SK-N-SH treated with all-trans-retinoic acid at 6 μM for 48 hours (cell line): ENCODE results near the gene ANXA3.
"Not testable (repeated sequence)": the region's sequence is repeated elsewhere in the genome, so short reads cannot be mapped to it uniquely, and the experiment has no call there.

Experiments used
- ATAC-seq: fragments of 200-7000 bp; cut with Tn5 transposase; 3 replicates; pipeline ENCODE4 v1.9.1; 2020; ENCODE audit warnings: mild to moderate bottlenecking, moderate library complexity
- ARNTL ChIP-seq: fragments of 450-650 bp; formaldehyde crosslinking; IDR thresholded peaks from 2 replicates; pipeline ENCODE4 v1.5.0; 2020; ENCODE audit warnings: low read depth, mild to moderate bottlenecking, moderate library complexity, borderline replicate concordance
- BACH2 ChIP-seq: fragments of 250-450 bp; sonication (Bioruptor Pico); IDR thresholded peaks from 2 replicates; pipeline ENCODE4 v1.9.0; 2021; ENCODE audit warnings: mild to moderate bottlenecking, borderline replicate concordance
- CREB5 ChIP-seq: fragments of 250-450 bp; sonication (Bioruptor Pico); IDR thresholded peaks from 2 replicates; pipeline ENCODE4 v1.5.1; 2020; ENCODE audit warnings: low read depth, mild to moderate bottlenecking, moderate library complexity
- CSDC2 ChIP-seq: fragments of 250-450 bp; sonication (Bioruptor Pico); IDR thresholded peaks from 2 replicates; pipeline ENCODE4 v1.5.0; 2020; ENCODE audit warnings: mild to moderate bottlenecking, moderate library complexity
- CSRNP3 ChIP-seq: fragments of 250-450 bp; sonication (Bioruptor Pico); IDR thresholded peaks from 2 replicates; pipeline ENCODE4 v1.5.1; 2021; ENCODE audit warnings: mild to moderate bottlenecking, moderate library complexity
- ESRRG ChIP-seq: fragments of 250-450 bp; sonication (Bioruptor Pico); IDR thresholded peaks from 2 replicates; pipeline ENCODE4 v1.6.1; 2021; ENCODE audit warnings: mild to moderate bottlenecking
- GLIS3 ChIP-seq: fragments of 250-450 bp; sonication (Bioruptor Pico); IDR thresholded peaks from 2 replicates; pipeline ENCODE4 v1.5.0; 2020; ENCODE audit warnings: mild to moderate bottlenecking, moderate library complexity
- ISL1 ChIP-seq: fragments of 250-450 bp; sonication (Bioruptor Pico); IDR thresholded peaks from 2 replicates; pipeline ENCODE4 v2.1.2; 2022; ENCODE audit warnings: mild to moderate bottlenecking, moderate library complexity
- OSR1 ChIP-seq: fragments of 250-450 bp; sonication (Bioruptor Pico); IDR thresholded peaks from 2 replicates; pipeline ENCODE4 v1.8.0; 2022; ENCODE audit warnings: moderate library complexity, mild to moderate bottlenecking, inconsistent platforms
- POU6F1 ChIP-seq: fragments of 250-450 bp; sonication (Bioruptor Pico); IDR thresholded peaks from 2 replicates; pipeline ENCODE4 v1.8.0; 2021; ENCODE audit warnings: low read depth, mild to moderate bottlenecking, moderate library complexity, borderline replicate concordance
- SNAI2 ChIP-seq: fragments of 250-450 bp; sonication (Bioruptor Pico); IDR thresholded peaks from 2 replicates; pipeline ENCODE4 v1.5.0; 2020; ENCODE audit warnings: mild to moderate bottlenecking, moderate library complexity
- TCF4 ChIP-seq: fragments of 250-450 bp; sonication (Bioruptor Pico); IDR thresholded peaks from 2 replicates; pipeline ENCODE4 v1.8.0; 2021; ENCODE audit warnings: mild to moderate bottlenecking, moderate library complexity, borderline replicate concordance
- TOX ChIP-seq: fragments of 250-450 bp; sonication (Bioruptor Pico); IDR thresholded peaks from 2 replicates; pipeline ENCODE4 v1.8.0; 2021; ENCODE audit warnings: mild to moderate bottlenecking, moderate library complexity, borderline replicate concordance
- ZC3H10 ChIP-seq: fragments of 250-450 bp; sonication (Bioruptor Pico); IDR thresholded peaks from 2 replicates; pipeline ENCODE4 v1.5.1; 2021; ENCODE audit warnings: mild to moderate bottlenecking, moderate library complexity
- ZFP30 ChIP-seq: fragments of 450-650 bp; formaldehyde crosslinking; IDR thresholded peaks from 2 replicates; pipeline ENCODE4 v1.5.0; 2022; ENCODE audit warnings: mild to moderate bottlenecking, moderate library complexity
- ZNF70 ChIP-seq: fragments of 450-650 bp; formaldehyde crosslinking; IDR thresholded peaks from 2 replicates; pipeline ENCODE4 v1.5.0; 2020; ENCODE audit warnings: mild to moderate bottlenecking, moderate library complexity
- TF ChIP-seq, protein P1 (sequence below): fragments of 250-450 bp; sonication (Bioruptor Pico); IDR thresholded peaks from 2 replicates; pipeline ENCODE4 v1.8.0; 2020; ENCODE audit warnings: mild to moderate bottlenecking, moderate library complexity, borderline replicate concordance

Gene ANXA3

DNA sequence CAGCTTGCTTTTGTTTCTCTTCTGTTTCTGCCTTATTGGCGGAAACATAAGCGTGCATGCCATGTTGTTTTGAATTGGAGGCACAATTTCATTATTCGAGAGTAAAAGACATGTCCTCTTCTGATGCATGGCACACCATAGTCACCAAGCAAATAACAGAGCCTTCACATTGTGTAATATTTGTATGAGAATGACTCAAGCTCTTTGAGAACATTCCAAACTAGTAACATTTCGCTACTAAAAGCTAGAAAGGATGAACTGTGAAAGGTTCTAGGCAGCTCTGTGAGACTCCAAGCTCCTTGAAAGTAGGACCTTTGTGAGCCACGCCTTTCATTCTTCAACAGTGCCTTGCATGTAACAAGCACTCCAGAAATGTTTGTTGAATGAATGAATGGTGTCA, 9.2 kb upstream of the ANXA3 start:
- no peak for ATAC-seq
- TF ChIP-seq ZC3H10: no peak
- TF ChIP-seq GLIS3 (CRISPR knock-in tag): no peak
- TF ChIP-seq ESRRG: no peak

- TF ChIP-seq ZFP30 (CRISPR knock-in tag) (no peak), POU6F1 (CRISPR knock-in tag) (no peak), CSRNP3 (CRISPR knock-in tag) (no peak), CREB5 (CRISPR knock-in tag) (no peak), SNAI2 (CRISPR knock-in tag) (no peak), TOX (CRISPR knock-in tag) (no peak), BACH2 (no peak), ISL1 (CRISPR knock-in tag) (no peak), OSR1 (CRISPR knock-in tag) (no peak), ZC3H10 (no peak), CSDC2 (no peak), TCF4 (CRISPR knock-in tag) (no peak), ARNTL (CRISPR knock-in tag) (no peak), GLIS3 (CRISPR knock-in tag) (no peak)
- peak; percentile 52 for ATAC-seq
These were observed 8.0 kb upstream of the ANXA3 start for GRCh38 chr4:78543424-78544125.

DNA sequence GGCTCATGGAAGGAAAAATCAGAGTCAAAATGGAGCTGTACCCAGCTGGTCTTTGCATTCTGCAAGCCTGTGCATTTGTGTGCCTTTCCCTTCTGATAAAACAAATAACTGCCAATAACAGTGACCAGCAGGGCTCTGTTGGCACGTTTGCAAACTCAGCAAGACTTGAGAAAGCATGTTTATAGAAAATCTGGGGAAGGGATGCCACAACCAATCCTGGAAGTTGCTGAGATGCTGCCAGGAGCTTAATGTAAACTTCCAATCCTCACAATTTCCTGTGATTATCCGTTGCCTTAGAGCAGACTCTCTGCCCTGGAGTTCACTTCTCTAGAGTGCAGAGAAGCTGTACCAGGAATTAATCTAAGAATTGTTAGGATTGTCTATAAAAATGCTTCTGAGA, 6.9 kb upstream of the ANXA3 start:
- peak; percentile 41 for ATAC-seq
- TF ChIP-seq, protein P1, sequence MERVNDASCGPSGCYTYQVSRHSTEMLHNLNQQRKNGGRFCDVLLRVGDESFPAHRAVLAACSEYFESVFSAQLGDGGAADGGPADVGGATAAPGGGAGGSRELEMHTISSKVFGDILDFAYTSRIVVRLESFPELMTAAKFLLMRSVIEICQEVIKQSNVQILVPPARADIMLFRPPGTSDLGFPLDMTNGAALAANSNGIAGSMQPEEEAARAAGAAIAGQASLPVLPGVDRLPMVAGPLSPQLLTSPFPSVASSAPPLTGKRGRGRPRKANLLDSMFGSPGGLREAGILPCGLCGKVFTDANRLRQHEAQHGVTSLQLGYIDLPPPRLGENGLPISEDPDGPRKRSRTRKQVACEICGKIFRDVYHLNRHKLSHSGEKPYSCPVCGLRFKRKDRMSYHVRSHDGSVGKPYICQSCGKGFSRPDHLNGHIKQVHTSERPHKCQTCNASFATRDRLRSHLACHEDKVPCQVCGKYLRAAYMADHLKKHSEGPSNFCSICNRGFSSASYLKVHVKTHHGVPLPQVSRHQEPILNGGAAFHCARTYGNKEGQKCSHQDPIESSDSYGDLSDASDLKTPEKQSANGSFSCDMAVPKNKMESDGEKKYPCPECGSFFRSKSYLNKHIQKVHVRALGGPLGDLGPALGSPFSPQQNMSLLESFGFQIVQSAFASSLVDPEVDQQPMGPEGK (CRISPR knock-in tag): no peak
- TF ChIP-seq ZFP30 (CRISPR knock-in tag) (no peak), ZC3H10 (no peak), ZNF70 (CRISPR knock-in tag) (no peak), GLIS3 (CRISPR knock-in tag) (no peak), POU6F1 (CRISPR knock-in tag) (no peak)

GRCh38 chr4:78545275-78546246, 6.0 kb upstream of the ANXA3 start:
- ATAC-seq: peak; percentile 71
- TF ChIP-seq ISL1 (CRISPR knock-in tag): 0 out of 2 replicates have a peak, but pooled peaks have one; percentile 44
- no peak for TF ChIP-seq CREB5 (CRISPR knock-in tag)

DNA sequence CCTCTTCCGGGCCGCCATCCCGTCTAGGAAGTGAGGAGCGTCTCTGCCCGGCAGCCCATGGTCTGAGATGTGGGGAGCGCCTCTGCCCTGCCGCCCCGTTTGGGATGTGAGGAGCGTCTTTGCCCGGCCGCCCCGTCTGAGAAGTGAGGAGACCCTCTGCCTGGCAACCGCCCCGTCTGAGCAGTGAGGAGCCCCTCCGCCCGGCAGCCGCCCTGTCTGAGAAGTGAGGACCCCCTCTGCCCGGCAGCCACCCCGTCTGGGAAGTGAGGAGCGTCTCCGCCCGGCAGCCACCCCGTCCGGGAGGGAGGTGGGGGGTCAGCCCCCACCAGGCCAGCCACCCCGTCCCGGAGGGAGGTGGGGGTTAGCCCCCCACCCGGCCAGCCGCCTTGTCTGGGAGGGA, 3.7 kb upstream of the ANXA3 start:
- ATAC-seq: not testable (repeated sequence)

DNA sequence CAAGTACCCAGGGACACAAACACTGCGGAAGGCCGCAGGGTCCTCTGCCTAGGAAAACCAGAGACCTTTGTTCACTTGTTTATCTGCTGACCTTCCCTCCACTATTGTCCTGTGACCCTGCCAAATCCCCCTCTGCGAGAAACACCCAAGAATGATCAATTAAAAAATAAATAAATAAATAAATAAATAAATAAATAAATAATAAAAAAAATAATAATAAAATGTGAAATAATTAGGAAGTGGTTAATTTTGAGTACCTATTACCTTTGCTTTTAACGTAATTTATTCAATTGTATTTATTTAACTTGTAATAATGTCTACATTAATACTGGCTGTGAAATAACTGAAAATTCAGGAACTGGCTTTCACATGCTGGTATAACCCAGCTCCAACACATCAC, 2.7 kb upstream of the ANXA3 start:
- not testable (repeated sequence) for ATAC-seq
